ENCODE results near the gene RAPGEF1.

DNA sequence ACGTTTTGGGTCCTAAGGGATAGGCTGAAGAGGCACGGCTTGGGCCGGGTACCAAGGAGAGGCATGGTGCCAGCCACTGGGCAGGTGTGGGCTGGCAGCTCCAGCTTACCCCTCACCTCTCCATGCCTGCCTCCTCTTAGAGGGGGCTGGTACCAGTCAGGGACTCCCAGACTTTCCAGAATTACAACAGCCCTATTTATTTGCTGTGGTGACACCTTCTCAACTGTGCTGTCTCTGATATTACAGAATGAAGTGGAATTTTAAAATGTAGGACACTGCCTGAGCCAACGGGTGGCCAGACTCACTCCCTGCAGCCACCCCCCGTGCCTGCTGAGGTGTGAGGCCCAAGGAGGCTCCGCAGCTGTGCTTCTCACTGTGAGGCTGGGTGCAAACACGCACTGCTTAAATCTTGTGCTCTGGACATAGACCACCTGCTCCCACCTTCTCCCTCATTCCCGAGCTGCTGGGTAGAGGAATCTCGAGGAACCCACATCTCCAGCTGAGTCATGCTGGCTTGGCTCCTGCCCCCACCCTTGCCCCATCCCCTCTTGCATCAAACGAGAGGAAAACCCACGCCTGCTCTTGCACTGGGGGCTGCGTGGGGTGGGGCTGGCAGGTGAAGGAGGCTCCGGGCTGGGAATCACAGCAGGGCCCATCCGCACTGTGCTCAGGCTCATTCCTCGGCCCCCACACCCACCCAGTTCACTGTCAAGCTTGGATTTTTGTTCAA lies 146.6 kb downstream of the RAPGEF1 start:
- no peak for TF ChIP-seq EZH2 (IDR thresholded peaks at IDR 0.05)
- TF ChIP-seq, protein P1, sequence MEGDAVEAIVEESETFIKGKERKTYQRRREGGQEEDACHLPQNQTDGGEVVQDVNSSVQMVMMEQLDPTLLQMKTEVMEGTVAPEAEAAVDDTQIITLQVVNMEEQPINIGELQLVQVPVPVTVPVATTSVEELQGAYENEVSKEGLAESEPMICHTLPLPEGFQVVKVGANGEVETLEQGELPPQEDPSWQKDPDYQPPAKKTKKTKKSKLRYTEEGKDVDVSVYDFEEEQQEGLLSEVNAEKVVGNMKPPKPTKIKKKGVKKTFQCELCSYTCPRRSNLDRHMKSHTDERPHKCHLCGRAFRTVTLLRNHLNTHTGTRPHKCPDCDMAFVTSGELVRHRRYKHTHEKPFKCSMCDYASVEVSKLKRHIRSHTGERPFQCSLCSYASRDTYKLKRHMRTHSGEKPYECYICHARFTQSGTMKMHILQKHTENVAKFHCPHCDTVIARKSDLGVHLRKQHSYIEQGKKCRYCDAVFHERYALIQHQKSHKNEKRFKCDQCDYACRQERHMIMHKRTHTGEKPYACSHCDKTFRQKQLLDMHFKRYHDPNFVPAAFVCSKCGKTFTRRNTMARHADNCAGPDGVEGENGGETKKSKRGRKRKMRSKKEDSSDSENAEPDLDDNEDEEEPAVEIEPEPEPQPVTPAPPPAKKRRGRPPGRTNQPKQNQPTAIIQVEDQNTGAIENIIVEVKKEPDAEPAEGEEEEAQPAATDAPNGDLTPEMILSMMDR (IDR thresholded peaks at IDR 0.05): no peak
